HepG2 (cell line): ENCODE data around the gene LIFR. TPM values are rescaled to one million over a fixed set of nuclear protein-coding genes. Genes with fewer than 3 reads are reported as not detected.
A peak's percentile ranks its signal among the peaks of the same experiment; 100 is the strongest.

ENCODE experiments used
- ATF7-NPFF ChIP-seq: sonication (generic); formaldehyde crosslinking; IDR thresholded peaks from 2 replicates; pipeline ENCODE4 v1.8.1; 2023; ENCODE audit warnings: mild to moderate bottlenecking, low read depth, missing genetic modification reagents, moderate library complexity
- IRF9 ChIP-seq: sonication (generic); formaldehyde crosslinking; IDR thresholded peaks from 2 replicates; pipeline ENCODE4 v1.8.0; 2022; ENCODE audit warnings: missing genetic modification reagents, mild to moderate bottlenecking, borderline replicate concordance
- LBX2 ChIP-seq: sonication (generic); formaldehyde crosslinking; IDR thresholded peaks from 2 replicates; pipeline ENCODE4 v1.5.0; 2020; ENCODE audit warnings: missing genetic modification reagents, mild to moderate bottlenecking, borderline replicate concordance
- NAIF1 ChIP-seq: sonication (generic); formaldehyde crosslinking; IDR thresholded peaks from 2 replicates; pipeline ENCODE4 v1.5.0; 2020; ENCODE audit warnings: mild to moderate bottlenecking, missing genetic modification reagents, borderline replicate concordance
- NCOR1 ChIP-seq: fragments of 200-600 bp; sonication (generic); IDR thresholded peaks from 2 replicates; pipeline ENCODE4 v1.7.0; 2017; ENCODE audit warnings: antibody characterized with exemption, low read length, borderline replicate concordance
- RAD21 ChIP-seq: fragments of 450-650 bp; formaldehyde crosslinking; IDR thresholded peaks from 2 replicates; pipeline ENCODE4 v1.5.0; 2020; ENCODE audit warnings: mild to moderate bottlenecking
- RCOR2 ChIP-seq: IDR thresholded peaks from 2 replicates; pipeline ENCODE4 v1.6.1; 2016; ENCODE audit warnings: missing biosample characterization, missing genetic modification reagents
- SOX6 ChIP-seq, 2 experiments: fragments of 450-650 bp in 1 of 2; sonication (generic) in 1 of 2; formaldehyde crosslinking in 1 of 2; IDR thresholded peaks; 2 replicates each; pipeline versions ENCODE4 v1.4.0 to v1.6.1; 2017 to 2020; ENCODE audit warnings: antibody characterized with exemption in 1 of 2, mild to moderate bottlenecking in 1 of 2, missing genetic modification reagents in 1 of 2
- SP140L ChIP-seq: sonication (generic); formaldehyde crosslinking; IDR thresholded peaks from 2 replicates; pipeline ENCODE4 v1.4.0; 2020; ENCODE audit warnings: missing genetic modification reagents, borderline replicate concordance
- SYNCRIP ChIP-seq: fragments of 200-400 bp; formaldehyde crosslinking; IDR thresholded peaks from 2 replicates; pipeline ENCODE4 v1.6.1; 2018; ENCODE audit warnings: mild to moderate bottlenecking, low read depth, low read length; ENCODE audit not compliant: insufficient read depth
- ZBTB40 ChIP-seq, 2 experiments: fragments of 450-650 bp in 1 of 2; sonication (generic) in 1 of 2; formaldehyde crosslinking in 1 of 2; IDR thresholded peaks; 2 replicates each; pipeline versions ENCODE4 v1.6.1 to v1.8.0; 2016 to 2022; ENCODE audit warnings: antibody characterized with exemption in 1 of 2, mild to moderate bottlenecking in 1 of 2, missing genetic modification reagents in 1 of 2
- ZFAT ChIP-seq: sonication (generic); formaldehyde crosslinking; conservative IDR thresholded peaks from 2 replicates; pipeline ENCODE4 v1.8.1; 2023; ENCODE audit warnings: missing genetic modification reagents, inconsistent platforms
- ZNF124 ChIP-seq: sonication (generic); formaldehyde crosslinking; IDR thresholded peaks from 2 replicates; pipeline ENCODE4 v1.4.0; 2020; ENCODE audit warnings: missing genetic modification reagents
- ZNF441 ChIP-seq: sonication (generic); formaldehyde crosslinking; IDR thresholded peaks from 2 replicates; pipeline ENCODE4 v1.7.0; 2021; ENCODE audit warnings: missing genetic modification reagents, borderline replicate concordance
- ZNF451 ChIP-seq: sonication (generic); formaldehyde crosslinking; IDR thresholded peaks from 2 replicates; pipeline ENCODE4 v1.5.0; 2020; ENCODE audit warnings: mild to moderate bottlenecking, missing genetic modification reagents
- ZNF460 ChIP-seq: sonication (generic); formaldehyde crosslinking; IDR thresholded peaks from 2 replicates; pipeline ENCODE4 v1.5.1; 2020; ENCODE audit warnings: missing genetic modification reagents, mild to moderate bottlenecking, borderline replicate concordance
- ZNF780A ChIP-seq: sonication (generic); formaldehyde crosslinking; IDR thresholded peaks from 2 replicates; pipeline ENCODE4 v1.8.0; 2022; ENCODE audit warnings: mild to moderate bottlenecking, missing genetic modification reagents, moderate library complexity
- polyA plus RNA-seq, 8 experiments: library from polyadenylated mRNA; depleted of rRNA in 3 of 8; stranded (reverse) in 7 of 8; unstranded in 1 of 8; fragments of >200 nt; fragmentation: Illumina TruSeq in 4 of 8; extraction: Trizol in 4 of 8; gene quantifications; 2 replicates each; pipeline versions ENCODE4 v1.2.1 to v1.2.3, GENCODE V29; 2011 to 2016; ENCODE audit warnings: low read depth in 4 of 8, missing spikeins in 1 of 8, mixed read lengths in 1 of 8; ENCODE audit not compliant: insufficient read depth in 1 of 8
- total RNA-seq, 5 experiments: library from RNA; depleted of rRNA; stranded (reverse); fragments of >200 nt; fragmentation: Illumina TruSeq; extraction: Trizol; gene quantifications; 2 replicates each; pipeline ENCODE4 v1.2.3, GENCODE V29; 2016; ENCODE audit warnings: low read depth in 1 of 5

LIFR gene
- total and polyA plus RNA-seq, 2 of the 13 experiments (the other 11 are each of a cell fraction or from before 2014, with no cell fraction given): 6.3 to 25.2 TPM

- no peak for TF ChIP-seq ZBTB40 (IDR thresholded peaks at IDR 0.05)
- 0 out of 2 replicates have a peak, but pooled peaks have one; percentile 36 for TF ChIP-seq ZBTB40 (CRISPR knock-in tag; IDR thresholded peaks at IDR 0.05)
- 0 out of 2 replicates have a peak, but pooled peaks have one; percentile 8 for TF ChIP-seq RAD21 (CRISPR knock-in tag)
- 0 out of 2 replicates have a peak, but pooled peaks have one; percentile 10 for TF ChIP-seq ZFAT (CRISPR knock-in tag)
- peak; percentile 34; the same call in 1 of the 2 replicates for TF ChIP-seq ZNF441 (CRISPR knock-in tag)
- TF ChIP-seq SYNCRIP: no peak
- TF ChIP-seq IRF9 (CRISPR knock-in tag): peak; percentile 41; the same call in 1 of the 2 replicates
- peak; percentile 37; the same call in 1 of the 2 replicates for TF ChIP-seq ZNF124 (CRISPR knock-in tag)
- no peak for TF ChIP-seq NAIF1 (CRISPR knock-in tag)
- 0 out of 2 replicates have a peak, but pooled peaks have one; percentile 16 for TF ChIP-seq RCOR2 (CRISPR knock-in tag)
- peak; percentile 43; the same call in 1 of the 2 replicates for TF ChIP-seq ATF7-NPFF (CRISPR knock-in tag)
- peak; percentile 70; the same call in 1 of the 2 replicates for TF ChIP-seq ZNF451
- 0 out of 2 replicates have a peak, but pooled peaks have one; percentile 50 for TF ChIP-seq ZNF780A (CRISPR knock-in tag)
- TF ChIP-seq SOX6 (IDR thresholded peaks at IDR 0.05): no peak
- TF ChIP-seq SOX6 (CRISPR knock-in tag; IDR thresholded peaks at IDR 0.05): peak; percentile 43
- no peak for TF ChIP-seq NCOR1
- peak; percentile 19; the same call in 1 of the 2 replicates for TF ChIP-seq ZNF460 (CRISPR knock-in tag)
- TF ChIP-seq SP140L (CRISPR knock-in tag): no peak
- TF ChIP-seq LBX2 (CRISPR knock-in tag): peak; percentile 59; the same call in 1 of the 2 replicates
These were observed at the start of gene LIFR (continued) for GRCh38 chr5:38556599-38557307.
